ENCODE results near the gene NAIF1.

- TF ChIP-seq CTCF (IDR thresholded peaks at IDR 0.05), result no peak
- no peak for TF ChIP-seq KDM1A (IDR thresholded peaks at IDR 0.05; ENCODE audit: low read depth)
- TF ChIP-seq EP300 (IDR thresholded peaks at IDR 0.05), result no peak
- TF ChIP-seq NR3C1 (IDR thresholded peaks at IDR 0.05), result no peak
- no peak for TF ChIP-seq POLR2AphosphoS2 (conservative IDR thresholded peaks at IDR 0.05; ENCODE audit: low read length)
Observed at GRCh38 chr9:128094166-128094949, 27.2 kb upstream of the NAIF1 start.

Data from A549 (cell line).